Suppressor macrophage treated with lipopolysaccharide for 1 hour (primary cell): ENCODE data around the gene SH3GL3.

Experiments used
- DNase-seq, 3 donors: peaks; one replicate each; pipeline ENCODE4 v3.0.0-alpha.2; 2020 to 2022

Gene SH3GL3

GRCh38 chr15:83462953-83463433 lies 15.9 kb downstream of the SH3GL3 start:
- DNase-seq = no peak

DNA sequence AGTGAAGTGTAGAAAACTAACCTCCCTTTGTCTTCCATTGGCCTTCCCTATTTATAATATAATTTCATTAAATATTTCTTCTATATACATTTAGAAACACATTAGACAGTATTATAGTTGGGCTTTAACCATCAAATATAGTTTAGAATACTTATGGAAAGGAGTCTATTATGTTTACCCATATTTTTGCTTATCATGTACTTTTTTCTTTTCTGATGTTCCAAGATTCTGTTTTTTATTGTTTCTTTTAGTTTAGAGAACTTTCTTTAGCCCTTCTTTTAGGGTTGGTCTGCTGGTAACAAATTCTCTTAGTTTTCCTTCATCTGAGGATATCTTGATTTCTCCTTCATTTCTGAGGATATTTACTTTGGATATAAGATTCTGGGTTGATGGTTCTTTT lies 23.7 kb downstream of the SH3GL3 start:
- DNase-seq = no peak

DNA sequence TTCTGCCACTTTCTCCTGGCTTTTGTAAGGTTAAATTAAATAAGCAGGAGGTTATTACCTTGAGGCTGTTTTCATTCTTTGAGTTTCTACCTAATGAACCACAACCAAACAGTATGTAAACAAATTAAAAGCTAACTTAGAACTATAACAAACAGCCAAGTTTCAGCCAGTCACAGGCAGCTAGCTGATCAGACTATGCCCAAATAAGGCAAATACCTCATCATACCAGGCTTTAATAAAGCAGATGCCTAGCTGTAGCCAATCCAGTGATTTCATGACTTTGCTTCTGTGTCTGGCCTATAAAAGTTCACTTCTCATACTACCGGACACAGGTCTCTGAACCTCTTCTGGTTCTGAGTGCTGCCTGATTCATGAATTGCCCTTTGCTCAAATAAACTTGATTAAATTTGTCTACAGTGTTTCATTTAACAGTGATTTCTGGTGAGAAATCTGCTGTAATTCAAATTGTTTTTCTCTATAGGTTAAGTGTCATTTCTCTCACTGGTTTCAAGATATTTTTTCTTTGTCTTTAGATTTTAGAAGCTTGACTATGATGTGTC lies 24.2 kb downstream of the SH3GL3 start:
- no peak for DNase-seq

- DNase-seq = no peak
Observed at GRCh38 chr15:83472151-83472550, 25.0 kb downstream of the SH3GL3 start.

DNA sequence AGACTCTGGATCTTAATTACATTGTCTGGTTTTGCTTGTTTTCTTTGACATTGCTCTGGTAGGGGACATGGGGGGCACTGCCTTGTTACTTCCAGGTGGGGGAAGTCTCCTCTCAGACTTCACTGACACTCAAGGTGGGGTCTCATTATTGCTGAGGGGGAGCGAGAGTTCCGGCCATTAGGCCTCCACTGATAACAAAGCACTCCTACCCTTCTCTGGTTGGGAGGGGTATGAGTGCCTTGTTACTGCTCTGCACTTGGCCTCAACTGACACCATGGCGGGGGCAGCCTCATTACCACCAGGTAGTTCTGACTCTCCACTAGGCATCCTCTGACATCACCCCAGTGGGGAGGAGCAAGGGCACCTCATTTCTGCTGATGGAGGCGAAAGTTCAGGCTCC lies 25.7 kb downstream of the SH3GL3 start:
- DNase-seq = no peak

DNA sequence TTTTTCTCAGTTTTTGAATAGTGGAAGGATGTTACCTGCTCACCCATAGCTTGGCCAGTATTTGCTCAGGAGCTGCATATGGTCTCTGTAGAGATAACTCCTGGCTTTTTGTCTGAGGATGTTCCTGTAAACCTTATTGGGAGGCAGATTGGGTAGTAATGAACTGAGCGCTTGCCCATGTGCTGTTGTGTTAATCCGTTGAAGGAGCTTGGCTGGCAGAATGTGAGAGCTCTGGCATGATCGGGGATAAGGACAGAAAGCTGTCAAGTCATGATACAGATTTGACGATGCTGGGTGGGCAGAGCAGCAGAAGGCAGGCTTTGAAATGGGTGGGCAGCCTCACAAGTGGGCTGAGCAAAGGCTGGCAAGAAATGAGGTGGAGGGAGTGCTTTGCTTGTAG lies 27.4 kb downstream of the SH3GL3 start:
- DNase-seq = no peak

GRCh38 chr15:83475551-83475950 lies 28.4 kb downstream of the SH3GL3 start:
- no peak for DNase-seq

GRCh38 chr15:83476066-83476465 lies 28.9 kb downstream of the SH3GL3 start:
- no peak for DNase-seq

DNA sequence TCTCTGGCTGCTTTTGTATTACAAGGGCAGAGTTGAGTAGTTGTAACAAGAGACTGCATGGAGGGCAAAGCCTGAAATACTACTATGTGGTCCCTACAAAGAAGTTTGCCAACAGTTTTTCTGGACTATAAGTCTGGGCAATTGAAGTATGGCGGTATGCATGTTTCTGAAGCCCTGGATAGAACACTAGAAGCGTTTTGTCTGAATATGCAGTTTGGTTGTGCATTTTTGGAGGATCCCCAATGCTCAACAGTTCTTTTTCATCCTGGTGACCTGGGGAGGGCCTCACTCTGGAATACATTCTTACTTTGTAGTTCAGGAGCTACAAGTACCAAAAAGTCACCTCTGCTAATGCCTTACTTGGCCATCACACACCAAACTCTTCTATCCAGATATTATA lies 29.6 kb downstream of the SH3GL3 start:
- no peak for DNase-seq

DNA sequence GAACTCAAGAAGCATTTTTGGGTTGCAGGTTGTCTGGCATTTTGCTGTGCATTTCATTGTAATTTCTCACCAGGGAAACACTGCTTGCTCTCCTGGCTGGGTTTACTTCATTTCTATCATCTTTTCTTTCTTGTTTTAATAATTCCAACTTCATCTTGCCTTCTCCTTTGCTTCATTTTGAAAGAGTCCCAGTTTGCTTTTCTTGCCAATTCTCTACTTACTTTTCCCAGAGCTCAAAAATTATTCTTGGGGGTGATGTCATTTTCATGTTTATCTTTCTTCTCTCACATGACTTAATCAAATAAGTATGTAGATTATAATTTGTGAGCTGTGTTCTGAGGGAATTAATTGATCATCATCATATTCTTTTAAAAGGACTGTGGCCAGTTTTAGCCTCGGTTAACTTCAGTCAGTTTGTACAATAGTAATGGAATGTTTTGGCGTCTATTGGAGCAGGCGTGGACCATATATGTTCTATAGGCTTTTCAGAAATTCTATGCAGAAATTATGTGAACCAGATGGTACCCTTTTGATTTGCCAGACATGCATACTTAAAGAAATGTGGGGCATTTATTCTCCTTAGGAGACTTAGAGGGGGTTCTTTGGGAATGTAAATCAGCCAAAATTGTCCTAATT lies 30.1 kb downstream of the SH3GL3 start:
- no peak for DNase-seq

- no peak for DNase-seq
Observed at GRCh38 chr15:83477808-83478537, 30.8 kb downstream of the SH3GL3 start.

GRCh38 chr15:83483612-83484011 lies 36.5 kb downstream of the SH3GL3 start:
- DNase-seq = no peak

DNA sequence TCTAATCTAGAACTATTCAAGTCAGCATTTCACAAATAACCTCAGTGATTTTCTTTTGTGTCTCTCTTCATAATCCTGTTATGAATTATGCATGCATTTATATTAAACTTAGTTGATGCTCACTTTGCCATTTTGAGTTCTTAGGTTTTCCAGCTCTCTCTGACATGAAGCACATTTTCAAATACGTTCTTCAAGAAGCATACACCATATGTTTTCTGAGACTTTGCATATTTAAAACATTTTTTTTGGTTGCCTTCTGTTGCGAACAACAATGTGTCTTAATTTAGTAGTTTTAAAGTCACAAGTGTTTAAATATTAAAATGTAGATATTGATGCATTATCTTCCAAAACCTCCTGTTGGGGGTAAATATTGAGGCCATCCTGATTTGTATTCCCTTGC lies 37.5 kb downstream of the SH3GL3 start:
- DNase-seq = no peak

DNA sequence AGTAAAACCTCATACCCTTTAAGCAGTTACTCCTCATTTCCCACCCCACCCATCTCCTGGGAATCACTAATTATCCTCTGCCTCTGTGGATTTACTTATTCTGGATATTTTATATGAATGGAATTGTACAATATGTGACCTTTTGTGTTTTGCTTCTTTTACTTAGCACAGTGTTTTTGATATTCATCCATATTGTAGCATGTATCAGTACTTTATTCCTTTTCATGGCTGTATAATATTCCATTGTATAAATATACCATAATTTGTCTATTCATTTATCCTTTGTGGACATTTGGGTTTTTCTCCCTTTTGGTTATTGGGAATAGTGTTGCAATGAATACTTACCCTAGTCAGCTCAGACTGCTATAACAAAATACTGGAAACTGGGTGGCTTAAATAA lies 39.2 kb downstream of the SH3GL3 start:
- no peak for DNase-seq

GRCh38 chr15:83487519-83487918 lies 40.4 kb downstream of the SH3GL3 start:
- no peak for DNase-seq

GRCh38 chr15:83489690-83490089 lies 42.5 kb downstream of the SH3GL3 start:
- DNase-seq = no peak

DNA sequence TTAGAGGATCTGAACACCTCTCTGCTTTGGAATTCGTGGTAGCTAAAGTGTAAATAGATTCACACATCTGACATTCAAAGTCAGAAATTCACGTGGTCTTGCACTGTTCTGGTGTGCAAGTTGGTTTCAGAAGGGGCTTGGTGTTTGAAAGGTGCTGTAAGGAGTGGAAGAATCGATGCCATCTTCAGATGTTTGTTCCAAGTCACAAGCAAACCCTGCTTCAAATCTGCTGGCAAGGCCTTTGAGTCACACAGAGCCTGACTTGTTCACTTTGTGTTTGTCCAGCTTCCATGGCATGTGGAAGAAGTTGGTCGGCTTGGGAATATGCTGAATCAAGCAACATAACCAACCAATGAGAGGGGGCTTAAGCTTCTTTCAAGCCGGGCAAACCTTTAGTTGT lies 44.3 kb downstream of the SH3GL3 start:
- no peak for DNase-seq

DNA sequence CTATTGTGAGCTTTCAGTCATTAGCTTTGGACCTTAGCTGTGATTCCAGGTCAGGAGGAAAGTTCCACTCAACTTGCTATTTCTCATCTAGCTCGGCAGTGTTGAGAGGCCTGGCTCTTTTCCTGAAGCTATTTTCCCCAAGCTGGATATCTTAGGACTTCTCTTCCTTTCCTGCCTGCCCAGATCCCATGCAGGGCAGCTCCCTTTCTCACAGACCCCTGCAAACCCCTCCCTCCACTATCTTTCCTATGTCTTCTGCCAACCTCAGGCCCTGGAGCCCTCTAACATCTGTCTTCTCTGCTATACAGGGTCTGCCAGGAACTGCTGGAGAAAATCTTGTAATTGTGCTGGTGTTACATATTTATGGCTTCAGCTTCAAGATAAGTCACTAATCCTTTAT lies 49.6 kb downstream of the SH3GL3 start:
- DNase-seq = no peak

DNA sequence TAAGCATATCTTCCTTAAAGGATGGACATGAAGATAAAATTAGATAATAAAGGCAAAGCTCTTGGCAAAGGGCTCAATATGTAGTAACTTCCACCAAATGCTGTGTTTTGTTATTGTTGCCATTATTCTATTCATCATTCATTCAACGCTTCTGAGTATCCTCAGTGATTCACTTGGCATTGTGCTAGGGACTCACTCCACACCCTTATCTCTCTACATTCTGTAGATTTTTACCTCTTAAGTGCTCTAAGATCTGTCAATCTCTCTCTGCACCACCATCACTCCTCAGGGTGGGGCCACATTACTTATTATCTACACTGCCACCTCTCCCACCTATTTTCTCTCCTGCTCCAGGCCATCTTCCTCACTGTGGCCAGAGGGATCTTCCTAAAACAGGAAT lies 51.2 kb downstream of the SH3GL3 start:
- DNase-seq = no peak

DNA sequence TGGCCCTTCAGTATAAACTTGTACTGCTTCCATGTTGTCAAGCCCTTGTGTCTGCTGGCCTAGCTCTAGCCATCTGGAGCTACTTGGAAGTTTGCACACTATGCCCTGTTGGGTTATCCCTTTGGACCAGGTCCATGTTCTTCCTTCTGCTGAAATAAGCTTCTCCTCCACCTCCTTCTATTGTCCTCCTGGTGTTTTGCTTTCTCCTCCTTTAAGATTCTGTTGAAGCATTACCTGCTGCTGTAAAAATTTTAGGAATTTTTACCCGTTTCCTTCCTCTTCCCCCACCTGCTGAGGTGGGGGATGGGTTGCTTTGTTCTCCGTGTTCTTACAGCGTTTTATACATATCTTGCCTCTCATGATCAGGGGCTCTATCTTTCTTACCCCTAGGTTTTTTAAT lies 51.7 kb downstream of the SH3GL3 start:
- DNase-seq = no peak

DNA sequence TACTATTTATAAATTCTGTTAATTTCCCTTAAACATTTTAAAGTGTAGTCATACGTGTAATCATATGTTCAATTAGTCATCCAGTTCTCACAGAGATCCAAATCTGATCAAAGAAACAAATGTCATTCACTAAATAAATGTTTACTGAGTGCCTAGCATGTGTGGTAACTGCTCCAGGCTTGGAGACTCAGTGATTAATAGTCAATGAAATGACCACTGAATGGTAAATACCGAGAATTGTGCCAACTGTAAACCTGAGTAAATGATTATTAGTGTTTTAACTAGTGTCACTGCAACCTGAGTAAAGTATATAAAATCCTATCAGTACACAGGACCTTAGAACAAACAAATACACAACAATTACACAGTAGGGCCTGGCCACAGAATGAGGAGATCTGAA lies 52.3 kb downstream of the SH3GL3 start:
- DNase-seq = no peak

DNA sequence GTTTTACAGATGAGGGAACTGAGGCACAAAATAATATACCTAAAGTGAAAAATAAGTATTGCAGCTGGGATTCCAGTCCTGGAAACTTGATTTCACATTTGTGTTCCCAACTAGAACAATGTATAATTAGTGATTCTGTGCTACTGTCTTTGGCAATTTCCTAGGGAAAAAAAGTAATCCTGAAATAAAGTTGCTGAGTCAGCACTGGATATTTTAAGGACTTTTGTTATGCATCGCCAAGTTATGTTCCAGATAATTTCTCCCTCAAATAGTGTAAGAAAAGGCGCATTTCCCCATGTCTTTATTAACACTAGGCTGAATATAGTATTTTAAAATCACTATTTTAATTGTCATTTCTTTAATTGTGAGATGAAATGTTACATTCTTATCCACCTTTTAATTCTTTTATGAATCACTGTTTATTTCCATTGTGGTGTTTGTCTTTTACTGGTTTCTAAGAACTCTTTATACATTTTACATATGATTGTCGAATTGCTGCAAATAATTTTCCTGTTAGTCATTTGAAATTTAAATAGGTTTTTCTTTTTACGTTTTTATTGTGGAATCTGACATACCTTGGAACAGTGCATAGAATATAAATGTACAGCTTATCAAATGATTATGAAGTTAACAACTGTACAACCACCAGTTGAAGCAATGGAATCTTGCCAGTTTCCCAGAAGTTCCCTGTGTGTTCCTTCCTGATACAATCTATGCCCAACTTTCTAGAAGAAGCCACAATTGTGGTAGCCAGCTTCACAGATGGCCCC lies 56.6 kb downstream of the SH3GL3 start:
- no peak for DNase-seq

DNA sequence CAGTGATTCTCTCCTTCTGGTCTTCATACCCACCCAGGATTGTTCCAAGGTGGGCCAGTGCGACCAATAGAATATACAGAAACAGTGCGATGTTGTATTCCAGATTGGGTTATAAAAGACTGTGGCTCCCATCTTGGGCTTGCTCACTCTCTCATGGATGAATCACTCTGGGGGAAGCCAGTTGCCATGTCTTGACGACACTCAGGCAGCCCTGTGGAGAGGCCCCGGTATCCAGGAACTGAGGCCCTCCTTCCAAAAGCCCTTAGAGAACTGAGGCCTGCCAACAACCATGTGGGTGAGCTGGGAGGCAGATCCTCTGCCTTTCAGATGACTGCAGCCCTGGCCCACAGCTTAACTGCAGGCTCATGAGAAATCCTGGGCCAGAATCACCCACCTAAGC lies 57.2 kb downstream of the SH3GL3 start:
- DNase-seq = no peak

- no peak for DNase-seq
Observed at GRCh38 chr15:83510001-83510400, 62.9 kb downstream of the SH3GL3 start.
